HG03175 (cell line): Measurements from ENCODE around the gene MAD2L1BP.

Experiments
- ATAC-seq: cut with Tn5 transposase; IDR thresholded peaks from one replicate; pipeline ENCODE4 v1.9.1; 2021; ENCODE audit warnings: mild to moderate bottlenecking, moderate library complexity; ENCODE audit not compliant: unreplicated experiment

MAD2L1BP gene

GRCh38 chr6:43680308-43681200, 44.9 kb downstream of the MAD2L1BP start:
- no peak for ATAC-seq

- no peak for ATAC-seq
Measured at GRCh38 chr6:43681303-43681702, 45.7 kb downstream of the MAD2L1BP start.

DNA sequence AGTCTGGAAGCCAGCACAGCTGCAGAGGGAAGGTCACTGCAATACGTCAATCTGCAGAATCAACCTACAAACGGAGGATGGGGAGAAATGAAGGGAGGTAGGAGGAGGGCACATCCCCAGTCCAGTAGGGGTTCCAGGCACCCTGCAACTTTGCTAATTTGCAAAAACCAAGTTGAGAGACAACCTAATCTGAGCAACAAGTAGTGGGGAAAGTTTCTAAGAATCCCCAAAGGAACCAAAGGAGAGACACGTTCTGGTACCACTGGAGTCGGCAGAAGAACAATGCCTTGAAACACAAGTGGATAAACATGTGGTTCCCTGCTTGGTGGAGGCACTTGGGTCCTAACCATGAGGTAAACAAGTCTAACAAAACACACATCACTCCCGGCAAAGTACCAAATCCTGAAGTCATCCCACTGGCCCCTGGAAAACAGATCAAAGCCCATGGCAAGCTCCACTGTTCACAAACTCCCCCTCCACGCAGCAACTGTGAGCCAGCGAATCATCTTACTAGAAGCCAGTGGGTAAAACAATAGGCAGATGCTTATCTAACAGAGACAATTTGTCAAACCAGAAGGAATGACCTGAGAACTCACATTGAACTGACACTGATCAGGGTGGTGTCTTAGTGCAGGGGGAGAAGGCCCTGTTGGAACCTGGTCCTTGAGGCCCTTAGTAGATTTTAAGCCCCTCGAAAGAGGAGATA, 47.2 kb downstream of the MAD2L1BP start:
- ATAC-seq = no peak

DNA sequence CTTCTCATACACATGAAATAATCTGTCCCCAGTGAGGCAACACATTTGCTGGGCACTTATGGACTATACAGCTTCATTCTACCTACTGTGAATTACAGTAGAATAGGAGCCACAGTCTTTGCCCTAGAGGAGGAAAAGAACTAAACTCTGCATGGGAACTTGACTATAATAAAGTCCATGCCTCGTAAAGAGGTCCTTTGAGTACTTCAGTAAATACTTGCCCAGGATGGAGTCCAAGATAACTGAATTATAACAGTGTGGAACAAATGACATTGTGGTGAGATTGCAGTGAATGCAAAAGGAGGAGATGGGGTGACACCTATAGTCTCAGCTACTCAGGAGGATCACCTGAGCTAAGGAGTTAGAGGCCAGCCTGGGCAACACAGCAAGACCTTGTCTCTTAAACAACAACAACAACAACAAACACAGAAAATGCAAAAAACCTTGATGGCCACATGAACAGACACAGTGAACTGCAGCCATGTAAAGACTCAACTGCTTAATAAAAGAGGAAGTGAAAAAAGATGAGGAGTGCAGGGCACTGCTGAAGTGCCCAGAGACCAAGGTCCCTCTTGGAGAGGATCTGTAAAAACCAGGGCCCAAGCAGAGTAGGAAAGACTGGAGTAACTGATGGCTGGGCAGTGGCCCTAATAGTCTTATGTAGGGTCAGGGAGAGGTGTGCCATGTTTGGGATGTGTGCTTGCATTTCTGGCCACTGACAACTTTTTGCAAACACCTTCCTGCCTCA, 48.2 kb downstream of the MAD2L1BP start:
- ATAC-seq = peak; percentile 56

DNA sequence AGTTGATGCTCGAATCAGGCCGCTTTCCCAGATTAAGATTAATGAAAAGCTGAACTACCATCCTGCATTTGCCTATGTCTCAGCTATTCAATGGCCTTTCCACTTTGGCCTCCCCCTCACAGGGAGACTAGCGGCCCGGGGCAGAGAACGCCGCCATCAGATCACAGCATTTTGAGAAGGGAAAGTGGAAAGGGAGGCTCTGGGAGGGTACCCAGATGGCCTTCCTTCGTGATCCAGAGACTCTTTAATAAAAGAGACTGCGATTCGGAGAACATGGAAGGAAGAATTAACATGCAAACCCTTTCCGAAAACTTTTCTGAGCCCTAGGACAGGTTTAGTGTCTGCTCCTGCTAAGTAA, 51.4 kb downstream of the MAD2L1BP start:
- no peak for ATAC-seq

- ATAC-seq = peak; percentile 92
Measured at GRCh38 chr6:43687437-43688347, 52.1 kb downstream of the MAD2L1BP start, which contains the start of gene MRPS18A. TSS of gene MRPS18A (minus strand) at chr6:43687791. CDS start at chr6:43687779, 12 bp downstream.

DNA sequence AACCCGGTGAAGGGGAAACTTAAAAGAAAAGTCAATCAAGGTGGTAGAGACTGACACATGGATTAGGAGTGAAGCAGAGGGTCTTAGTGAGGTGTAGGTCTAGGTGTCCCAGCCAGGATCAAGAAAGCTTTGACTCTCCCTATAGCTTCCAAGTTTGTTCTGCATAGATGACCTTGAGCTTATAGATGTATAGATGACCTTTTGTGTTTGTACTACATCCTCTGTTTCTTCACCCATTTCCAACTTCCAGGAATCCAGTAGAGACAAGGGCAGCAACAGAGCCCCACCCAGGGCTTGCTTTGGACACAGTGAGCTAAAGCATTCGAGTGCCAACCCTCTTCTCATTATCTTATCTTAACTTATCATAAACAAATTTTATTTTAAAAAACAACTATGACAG, 53.8 kb downstream of the MAD2L1BP start:
- no peak for ATAC-seq
